DMS153 (cell line): ENCODE results near the gene TP73.
A peak's percentile ranks its signal among the peaks of the same experiment; 100 is the strongest.

ENCODE experiments used
- DNase-seq: peaks from one replicate; lab custom pipeline; 2025; lab: John Stamatoyannopoulos, UW

TP73 gene

DNA sequence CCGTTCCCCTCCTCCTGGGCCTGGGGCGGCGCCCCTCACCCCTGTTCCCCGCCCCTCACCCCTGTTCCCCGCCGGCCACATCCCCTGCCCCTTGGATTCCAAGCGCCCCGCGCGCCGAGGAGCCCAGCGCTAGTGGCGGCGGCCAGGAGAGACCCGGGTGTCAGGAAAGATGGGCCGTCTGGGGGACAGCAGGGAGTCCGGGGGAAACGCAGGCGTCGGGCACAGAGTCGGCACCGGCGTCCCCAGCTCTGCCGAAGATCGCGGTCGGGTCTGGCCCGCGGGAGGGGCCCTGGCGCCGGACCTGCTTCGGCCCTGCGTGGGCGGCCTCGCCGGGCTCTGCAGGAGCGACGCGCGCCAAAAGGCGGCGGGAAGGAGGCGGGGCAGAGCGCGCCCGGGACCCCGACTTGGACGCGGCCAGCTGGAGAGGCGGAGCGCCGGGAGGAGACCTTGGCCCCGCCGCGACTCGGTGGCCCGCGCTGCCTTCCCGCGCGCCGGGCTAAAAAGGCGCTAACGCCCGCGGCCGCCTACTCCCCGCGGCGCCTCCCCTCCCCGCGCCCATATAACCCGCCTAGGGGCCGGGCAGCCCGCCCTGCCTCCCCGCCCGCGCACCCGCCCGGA lies at the start of gene TP73:
TSS of gene TP73 (plus strand) at position 587 of the 618 bp plus-strand sequence. CDS start 29,850 bp downstream, outside the sequence.
- DNase-seq: no peak

DNA sequence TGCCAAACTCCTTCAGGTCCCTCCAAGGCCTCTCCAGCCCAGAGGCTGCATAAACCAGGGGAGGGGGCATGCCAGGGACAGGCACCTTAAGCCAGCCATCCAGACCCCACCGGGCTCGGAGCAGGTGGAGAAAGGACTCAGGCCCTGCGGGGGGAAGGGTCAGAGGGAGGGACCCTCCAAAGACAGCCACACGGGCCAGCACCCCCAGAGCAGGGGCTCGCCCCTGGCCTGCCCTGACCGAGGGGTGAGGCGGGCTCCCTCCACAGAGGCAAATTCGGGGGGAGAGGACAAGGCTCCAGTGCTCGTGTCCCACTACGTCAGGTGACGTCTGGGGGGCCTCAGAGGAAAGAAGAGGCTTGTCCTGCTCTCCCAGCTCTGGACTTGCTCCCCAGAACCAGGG lies 49.2 kb upstream of the TP73 start:
- no peak for DNase-seq

DNA sequence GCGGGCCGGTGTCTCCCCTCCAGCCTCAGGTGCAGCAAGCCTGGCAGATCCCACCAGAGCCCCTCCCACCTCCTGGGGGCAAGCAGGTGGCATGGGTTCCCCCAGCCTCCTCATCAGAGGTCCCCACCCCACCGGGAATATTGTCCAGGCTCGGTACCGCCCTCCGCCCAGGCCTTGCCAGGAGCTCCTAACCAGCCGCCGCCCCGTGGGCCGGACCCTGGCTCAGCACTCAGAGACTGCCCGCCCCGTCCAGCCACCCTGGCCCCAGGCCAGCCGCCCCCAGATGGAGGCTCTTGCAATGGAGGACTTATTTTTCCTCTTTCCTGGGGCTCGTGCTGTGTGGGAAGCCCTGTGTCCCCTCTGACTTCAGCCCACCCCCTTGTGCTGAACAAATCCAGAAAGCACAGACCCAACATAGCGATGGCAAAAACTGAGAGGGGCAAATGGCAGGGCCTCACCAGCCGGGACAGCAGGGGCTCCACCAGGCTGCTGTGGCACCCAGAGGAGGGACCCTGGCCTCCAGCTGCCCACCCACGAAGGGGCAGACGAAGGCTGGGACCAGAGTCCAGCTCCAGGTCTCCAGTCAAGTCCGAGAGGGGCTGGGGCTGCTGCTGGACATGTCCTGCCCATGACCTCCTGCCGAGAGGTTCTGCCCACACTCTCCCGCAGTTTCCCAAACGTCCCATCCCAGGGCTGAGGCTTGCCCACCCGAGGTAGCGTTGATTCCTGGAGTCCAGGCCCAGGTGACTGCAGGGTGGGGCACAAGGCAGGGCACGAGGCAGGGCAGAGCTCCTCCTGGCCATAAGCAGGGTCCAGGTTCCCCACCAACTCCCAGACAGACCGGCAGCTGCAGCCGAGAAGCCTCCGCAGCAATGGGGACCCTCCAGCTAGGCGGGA lies 48.5 kb upstream of the TP73 start:
- no peak for DNase-seq

DNA sequence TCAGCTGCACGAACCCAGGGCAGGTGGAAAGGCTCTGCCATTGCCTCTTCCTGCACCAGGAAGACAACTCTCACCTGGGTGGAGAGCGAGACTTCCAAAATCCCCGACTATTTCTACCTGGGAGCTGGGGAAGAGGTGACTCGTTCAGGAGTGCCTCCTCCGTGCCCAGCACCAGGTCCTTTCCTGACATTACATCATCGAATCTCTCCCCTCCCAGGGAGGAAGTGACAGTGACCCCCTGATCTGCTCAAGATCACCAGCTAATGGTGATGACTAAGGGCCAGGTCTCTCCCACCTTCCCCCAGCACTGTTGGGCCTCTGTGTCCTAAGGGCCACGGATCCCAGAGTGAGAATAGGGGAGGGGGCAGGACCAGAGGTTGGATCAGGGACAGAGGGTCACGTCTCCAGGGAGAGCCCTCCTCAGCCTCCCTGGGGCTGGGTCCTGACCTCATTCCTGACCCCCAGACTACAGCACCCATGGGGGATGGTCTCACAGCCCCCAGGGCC lies 47.8 kb upstream of the TP73 start:
- DNase-seq: no peak

DNA sequence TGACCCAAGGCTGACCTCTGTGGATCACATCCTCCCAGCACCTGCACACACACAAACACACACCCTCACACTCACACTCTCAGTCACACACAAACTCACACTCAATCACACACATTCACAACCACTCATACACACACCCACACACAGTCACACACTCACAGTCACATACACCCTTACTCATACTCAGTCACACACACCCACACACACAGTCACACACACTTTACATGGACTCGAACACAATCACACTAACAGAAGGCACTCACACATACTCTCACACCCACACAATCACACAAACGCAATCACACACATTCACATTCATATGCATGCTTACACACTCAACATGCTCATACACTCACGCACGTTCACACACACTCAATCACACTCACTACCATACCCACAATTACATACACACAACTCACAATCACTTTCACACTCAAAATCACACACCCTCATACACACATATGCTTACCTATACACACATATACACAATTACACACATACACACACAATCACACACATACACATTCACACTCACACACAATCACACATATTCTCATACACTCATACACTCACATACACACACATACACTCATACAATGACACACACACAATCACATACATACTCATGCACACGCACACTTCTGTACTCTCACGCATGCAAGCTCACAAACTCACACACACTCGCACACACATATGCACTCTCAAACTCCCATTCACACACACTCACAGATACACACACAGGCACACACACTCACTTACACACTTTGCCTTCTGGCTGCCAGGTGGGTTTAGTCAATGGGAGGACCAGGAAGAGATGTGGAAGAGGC lies 47.1 kb upstream of the TP73 start:
- no peak for DNase-seq

DNA sequence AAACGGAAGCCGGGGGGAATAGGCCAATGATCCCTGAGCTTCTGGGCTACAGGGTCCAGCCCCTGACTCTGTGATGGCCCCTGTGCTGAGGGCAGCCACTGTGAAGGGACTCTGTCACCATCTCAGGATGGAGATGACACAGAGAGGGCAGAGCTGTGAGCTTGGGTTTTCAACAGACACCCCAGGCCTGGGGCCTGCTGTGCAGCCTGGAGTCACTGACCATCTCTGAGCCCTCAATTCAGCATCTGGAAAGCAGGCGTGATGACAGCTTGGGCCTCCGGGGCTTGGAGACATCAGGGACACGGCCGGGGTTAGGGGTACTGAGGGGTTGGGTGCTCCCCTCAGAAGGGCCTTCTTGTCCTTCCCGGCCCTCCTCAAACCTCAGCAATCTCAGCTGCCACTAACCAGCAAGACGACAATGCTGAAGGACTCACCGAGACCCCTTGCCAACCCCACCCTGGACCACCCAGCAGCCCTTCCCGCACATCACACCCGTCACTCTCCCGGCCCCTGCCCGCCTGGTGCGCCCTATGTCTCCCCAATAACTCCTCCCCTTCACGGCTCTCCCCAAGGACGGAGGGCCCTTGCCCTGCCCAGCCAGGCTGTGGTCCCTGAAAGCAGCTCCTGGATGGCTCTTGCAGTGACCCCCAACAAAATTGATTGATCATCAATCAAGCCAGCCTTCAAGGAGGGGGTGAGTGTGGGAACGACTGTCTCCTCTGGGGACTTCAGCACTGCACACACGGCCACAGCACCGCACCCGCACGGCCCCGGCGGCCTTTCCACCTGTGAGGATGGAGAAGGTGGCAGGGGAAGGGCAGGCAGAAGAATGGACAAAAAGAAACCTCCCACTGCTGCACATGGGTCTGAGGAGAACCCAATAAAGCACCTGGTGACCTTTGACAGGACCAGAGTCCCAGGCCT lies 45.3 kb upstream of the TP73 start:
- no peak for DNase-seq

DNA sequence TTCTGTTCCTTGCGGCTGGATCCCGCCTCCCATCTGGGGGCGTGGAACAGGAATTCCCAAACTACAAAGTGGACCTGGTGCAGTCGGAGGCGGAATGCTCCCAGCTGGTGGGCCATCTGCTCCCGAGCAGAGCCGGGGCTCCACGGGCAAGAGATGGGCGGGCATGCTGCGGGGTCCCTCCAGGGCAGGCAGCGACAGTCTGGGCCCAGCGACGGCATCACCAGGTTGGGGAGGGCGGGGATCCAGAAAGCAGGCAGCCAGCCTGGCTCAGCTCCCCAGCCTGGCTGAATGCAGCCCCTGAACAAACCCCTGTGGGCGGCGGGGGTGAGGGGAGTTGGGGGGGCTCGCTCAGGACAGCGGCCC lies 44.6 kb upstream of the TP73 start:
- no peak for DNase-seq

DNA sequence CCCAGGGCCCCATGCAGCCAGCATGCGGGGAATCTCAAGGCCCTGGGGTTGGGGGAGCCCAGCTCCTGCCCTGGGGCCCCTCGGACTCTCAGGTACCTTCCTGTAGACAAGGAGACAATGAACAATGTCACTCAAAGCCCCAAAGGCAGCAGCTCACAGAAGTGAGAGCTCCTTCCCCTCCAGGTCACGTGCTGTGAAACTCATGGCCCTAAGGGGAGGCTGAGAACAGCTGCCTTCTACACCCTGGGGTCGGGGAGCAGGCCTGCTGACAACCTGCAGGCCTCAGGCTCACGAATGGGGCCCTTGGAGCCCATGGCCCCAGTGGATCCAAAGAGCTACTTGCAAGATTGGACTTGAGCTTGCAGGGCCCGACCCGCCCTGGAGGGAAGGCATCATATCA lies 44.2 kb upstream of the TP73 start:
- no peak for DNase-seq

DNA sequence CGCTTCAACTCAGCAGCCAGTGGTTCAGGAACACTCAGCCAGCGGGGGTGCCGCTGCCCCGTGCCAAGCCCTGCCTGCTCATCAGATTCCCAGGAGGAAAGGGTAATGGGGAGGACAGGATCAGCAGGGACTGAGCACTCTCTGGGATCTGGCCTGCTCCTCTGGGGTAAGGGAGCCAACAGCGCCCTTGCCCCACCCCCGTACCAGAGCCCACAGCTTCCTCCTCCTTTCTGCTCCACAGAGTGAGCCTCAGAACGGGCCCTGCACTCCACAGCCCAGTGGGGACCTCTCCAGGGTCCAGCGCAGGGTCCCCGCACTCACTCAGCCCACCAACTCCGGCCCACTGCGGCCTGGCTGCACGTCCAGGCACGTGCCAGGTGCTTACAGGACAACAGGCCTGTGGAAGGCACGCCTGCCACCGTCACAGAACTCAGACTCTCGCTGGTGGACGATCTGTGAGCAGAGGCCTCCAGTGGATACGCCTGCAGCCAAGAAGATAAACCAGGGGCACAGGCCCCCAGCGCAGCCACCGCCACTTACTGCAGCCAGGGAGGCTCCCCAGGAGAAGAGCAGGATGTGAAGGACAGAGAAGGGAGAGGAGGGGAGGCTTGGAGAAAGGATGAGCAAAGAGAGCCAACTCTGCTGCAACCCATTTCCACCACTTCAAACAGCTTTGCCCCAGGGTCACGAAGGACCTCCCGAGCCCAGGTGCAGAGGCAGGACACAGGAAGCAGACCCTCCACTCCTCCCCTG lies 43.1 kb upstream of the TP73 start:
- DNase-seq: no peak

DNA sequence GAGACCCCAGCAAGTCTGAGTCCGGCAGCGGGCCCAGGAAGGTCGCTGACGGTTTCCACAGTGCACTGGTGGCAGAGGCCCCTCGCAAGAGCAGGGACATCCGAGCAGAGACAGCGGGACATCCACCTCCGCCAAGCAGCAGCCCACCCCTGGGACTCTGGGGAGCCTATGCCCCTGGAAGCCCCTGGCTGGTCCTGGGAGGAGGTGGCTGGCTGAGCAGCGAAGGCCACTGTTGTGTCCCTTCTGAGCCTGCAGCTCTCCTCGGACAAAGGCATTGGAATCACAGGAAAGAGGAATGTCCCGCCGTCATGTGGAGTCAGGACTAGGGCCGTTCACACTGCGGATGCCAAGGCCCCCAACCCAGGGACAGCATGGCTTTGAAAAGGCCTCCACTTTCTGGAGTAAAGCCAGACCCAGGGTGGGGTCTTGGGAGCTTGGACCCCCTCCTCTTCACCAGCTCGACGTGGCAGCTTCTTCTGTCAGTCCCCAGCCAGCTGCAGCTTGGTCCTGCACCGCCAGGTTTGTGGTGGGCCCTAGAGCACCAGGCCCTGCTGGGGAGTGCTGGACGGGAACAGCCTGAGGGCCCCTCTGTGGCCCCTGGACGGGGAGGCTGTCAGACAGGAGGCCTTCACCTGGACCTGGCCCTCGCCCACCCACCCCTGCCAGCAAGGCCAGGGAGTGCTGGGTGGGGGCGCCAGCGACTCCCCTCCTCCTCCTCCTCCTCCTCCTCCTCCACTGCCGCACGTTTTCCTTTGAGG lies 42.4 kb upstream of the TP73 start:
- DNase-seq: no peak

DNA sequence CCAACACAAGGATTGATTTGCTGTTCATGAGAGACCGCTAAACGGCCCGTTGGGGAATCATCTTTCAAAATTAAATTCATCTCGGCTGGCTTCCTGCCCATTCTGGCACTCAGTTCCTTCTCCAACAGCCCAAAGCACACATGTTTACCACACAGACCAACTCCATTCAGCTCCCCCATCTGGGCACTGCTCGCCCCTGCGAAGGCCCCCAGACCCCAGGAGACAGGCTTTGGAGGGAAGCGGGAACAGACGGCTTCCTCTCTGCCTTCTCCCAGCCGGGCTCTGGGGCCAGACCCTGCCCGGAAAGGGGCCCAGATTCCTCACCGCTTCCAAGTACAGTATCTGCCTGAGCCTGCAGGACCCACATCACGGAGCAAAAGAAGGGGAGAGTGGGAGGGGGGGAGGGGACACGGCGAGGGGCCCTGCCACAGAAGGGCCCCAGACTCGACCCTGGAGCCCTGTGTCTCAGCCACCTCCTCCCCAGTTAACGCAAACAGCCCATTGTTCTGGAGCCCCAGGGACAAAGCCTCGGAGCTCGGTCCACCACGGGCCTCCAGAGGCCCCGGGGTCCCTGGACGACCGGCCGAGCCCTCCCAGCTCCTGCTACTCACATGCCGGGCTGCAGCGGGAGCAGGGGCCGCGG lies 41.7 kb upstream of the TP73 start:
- no peak for DNase-seq

DNA sequence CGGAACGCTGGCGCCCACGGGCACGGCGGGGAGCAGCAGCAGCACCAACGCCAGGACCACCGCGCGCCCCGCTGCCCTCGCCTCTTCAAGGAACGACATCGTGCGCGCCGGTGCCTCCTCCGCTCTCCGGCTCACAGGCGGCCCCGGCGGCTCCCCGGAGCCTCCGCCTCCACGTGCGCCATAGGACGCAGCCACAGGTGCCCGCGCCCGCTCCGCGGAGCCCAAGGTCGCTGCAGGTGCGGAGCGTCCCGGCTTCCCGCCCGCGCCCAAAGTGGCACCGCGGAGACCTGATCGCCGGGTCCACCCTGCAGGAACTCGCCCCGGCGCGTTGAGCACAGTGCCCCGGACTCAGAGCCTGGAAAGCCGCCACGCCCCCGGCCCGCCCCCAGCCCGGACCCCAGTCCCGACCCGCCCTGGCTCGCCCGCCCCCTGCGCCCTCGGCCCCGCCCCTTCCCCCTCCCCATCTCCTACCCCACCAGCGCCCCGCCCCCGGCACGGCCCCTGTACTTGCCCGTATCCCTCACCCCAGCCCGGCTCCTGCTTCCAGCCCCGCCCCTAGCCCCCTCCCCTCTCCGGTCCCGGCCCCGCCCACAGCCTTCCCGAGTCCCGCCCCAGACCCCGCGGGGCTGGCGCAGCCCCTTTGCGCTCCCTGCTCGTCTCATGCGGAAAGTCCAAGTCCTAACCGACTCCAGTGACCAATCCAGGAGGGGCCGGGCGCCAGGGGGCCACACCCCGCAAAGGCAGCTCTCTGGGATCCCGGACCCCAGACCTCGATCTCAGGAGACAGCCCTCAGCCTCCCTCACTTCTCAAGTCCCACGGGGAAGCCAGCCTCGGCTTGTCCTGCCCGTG lies 40.9 kb upstream of the TP73 start, which contains the start of gene MEGF6:
TSS of gene MEGF6 (minus strand) at position 339 of the 850 bp plus-strand sequence. CDS start at position 99, 240 bp downstream.
- peak; percentile 8 for DNase-seq

DNA sequence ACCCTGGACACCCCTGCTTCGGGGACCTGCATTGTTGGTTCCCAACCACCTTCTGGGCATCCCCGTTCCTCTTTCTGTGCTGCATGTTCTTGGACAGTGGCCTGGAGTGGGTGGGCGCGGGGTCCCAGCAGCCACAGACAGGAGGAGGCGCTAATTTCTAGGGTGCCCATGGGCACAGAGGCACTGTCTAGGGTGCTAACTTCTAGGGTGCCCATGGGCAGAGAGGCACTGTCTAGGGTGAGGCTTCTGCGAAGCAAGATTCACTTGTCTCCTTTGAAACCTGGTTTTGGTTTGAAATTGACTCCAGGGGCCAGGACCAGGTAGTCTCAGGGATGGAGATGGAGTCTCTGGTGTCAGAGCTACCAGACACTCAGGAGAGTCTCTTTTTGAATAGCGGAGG lies 40.2 kb upstream of the TP73 start:
- DNase-seq: no peak

DNA sequence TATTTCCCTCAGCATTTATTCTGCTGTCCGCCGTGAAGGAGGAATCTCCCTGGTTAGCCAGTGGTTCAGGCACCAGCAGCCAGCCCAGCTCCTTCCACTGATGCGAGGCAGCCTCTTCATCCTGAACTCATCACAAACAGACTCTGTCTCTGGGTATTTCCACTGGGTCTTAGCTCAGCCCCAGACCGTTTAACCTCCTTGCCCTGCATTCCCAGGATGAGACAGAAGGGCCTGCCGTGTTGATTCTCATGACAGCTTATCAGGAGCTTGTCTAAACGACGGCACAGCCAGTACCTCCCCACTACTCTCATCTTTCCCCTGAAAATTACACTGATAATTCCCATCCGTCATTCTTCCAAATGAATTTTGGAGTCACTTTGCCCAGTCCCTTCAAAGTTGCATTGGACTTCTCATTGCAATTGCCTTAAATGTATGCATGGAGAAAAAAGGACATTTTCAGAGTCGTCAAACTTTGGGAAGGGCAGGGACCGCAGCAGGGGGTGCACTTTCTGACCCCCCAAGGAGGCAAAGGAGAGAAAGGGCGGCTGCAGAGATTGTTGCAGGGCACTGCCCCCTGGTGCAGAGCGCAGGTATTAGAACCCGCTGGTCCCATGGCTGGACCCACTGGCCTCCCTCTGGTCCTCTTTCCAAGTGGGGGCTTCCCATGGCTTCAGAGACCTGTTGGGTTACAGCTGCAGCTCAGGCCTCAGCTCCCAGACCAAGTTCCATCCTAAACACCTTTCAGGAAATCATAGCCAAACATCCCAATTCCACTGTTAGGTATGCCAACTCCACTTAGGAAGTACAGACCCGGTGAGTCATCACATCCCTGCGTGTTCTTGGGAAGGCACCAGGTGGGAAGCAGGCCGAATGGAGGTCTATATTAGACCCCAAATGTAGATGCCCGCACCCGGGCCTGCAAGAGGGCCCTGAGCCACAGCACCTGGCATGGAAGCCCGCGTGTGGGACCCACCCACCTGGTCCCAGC lies 37.3 kb upstream of the TP73 start:
- DNase-seq: no peak

DNA sequence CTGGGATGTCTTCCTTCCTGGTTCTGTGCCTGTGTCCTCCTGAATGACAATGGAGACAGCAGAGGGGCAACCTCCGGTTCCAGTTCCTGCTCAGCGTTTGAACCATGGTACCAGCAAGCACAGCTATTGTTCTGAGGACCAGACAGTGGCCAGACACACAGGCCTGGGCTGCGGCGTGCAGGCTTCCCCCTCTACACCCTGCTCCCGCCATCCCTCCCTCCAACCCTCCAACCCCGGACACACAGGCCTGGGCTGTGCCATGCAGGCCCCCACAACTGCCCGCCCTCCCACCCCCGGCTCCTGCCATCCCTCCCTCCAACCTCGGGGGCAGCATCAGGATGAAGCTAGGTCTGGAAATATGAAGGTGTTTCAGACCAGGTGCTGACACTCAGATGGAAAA lies 35.5 kb upstream of the TP73 start:
- DNase-seq: no peak

DNA sequence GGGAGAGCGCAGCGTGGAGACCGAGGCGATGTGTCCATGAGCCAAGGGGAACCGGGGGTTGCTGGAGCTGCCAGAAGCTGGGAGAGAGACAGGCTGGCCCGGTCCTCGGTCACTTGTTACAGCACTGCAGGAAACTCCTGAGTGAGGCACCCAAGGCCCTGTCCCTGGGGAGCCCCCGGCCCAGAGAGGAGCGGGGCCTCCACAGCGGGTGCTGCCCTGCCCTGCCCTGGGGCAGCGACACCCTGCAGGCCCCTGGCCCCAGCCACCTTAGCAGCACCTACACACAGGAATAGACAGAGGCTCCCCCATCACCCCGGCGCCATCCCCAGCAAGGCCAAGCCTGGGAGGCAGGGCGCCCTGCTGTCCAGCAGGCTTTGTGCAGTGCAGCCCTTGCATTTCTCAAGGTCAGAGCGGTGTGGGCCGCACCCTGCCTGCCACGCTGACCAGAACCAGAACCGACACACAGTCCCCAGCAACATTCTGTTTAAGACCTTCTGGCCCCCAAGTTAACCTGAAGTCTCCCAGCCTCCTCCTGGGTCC lies 34.4 kb upstream of the TP73 start:
- no peak for DNase-seq

DNA sequence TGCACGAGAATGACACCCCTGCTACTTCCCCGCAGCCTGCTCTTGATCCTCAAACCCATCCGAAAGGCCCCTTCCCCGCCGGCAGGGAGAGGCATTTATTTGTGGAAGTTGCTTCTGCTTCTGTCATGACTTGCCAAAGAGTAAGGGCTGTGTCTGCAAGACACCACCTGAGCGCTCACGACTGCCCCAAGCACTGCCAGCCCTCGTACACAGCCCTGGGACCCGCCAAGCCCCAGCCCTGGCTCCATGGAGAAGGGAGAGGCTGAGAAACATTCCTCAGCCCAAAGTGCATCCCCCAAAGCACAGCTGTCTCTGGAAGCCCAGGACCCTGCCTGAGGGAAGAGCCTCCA lies 33.8 kb upstream of the TP73 start:
- no peak for DNase-seq
